ENCODE data around the gene CDH15. TPM values are rescaled to one million over a fixed set of nuclear protein-coding genes. Genes with fewer than 3 reads are reported as not detected.

Gene CDH15
- total RNA-seq, 3 donors from 2014 or later (not counting 1 experiment from before 2014, with no cell fraction given): 0.20 TPM; not detected in 2

GRCh38 chr16:89174055-89174827 is 2.7 kb downstream of the CDH15 start:
- Mint-ChIP-seq H3K36me3 (no peaks in the 10 kb centered on the region), H3K4me1 (peaks cover 7 to 8% of the 10 kb centered on the region in 2 donors), H3K9me3 (no peaks in the 10 kb centered on the region), H3K27me3 (ENCODE audit: low read depth in 2 of 2) (peaks cover 0 to 4% of the 10 kb centered on the region in 2 donors), H3K27ac (no peak overlapping the region), H3K4me3 (no peak overlapping the region)
- WGBS (ENCODE audit: insufficient coverage): 84% methylated on average over 23 of the region's 23 CpGs
- DNase-seq: no peak
- no peak for ATAC-seq
- no peak for TF ChIP-seq CTCF (IDR thresholded peaks at IDR 0.05)
- Histone ChIP-seq H3K4me1 (ENCODE audit: control insufficient read depth, insufficient read depth, low read length) (peaks cover 31% of the 10 kb centered on the region), H3K27ac (ENCODE audit: low read length) (no peak overlapping the region), H3K27me3 (ENCODE audit: control insufficient read depth, insufficient read depth, low read length) (peaks cover 9% of the 10 kb centered on the region), H3K36me3 (ENCODE audit: control insufficient read depth, insufficient read depth, low read length) (no peaks in the 10 kb centered on the region), H3K4me3 (ENCODE audit: low read length) (no peak overlapping the region), H3K9me3 (ENCODE audit: control insufficient read depth, insufficient read depth, low read length) (no peaks in the 10 kb centered on the region)
- intact Hi-C loops (cut with micrococcal nuclease): no loop called here

GRCh38 chr16:89174877-89175276 is 3.3 kb downstream of the CDH15 start:
- H3K27me3 Mint-ChIP-seq (ENCODE audit: low read depth in 2 of 2): peaks cover 0 to 4% of the 10 kb centered on the region in 2 donors
- no peaks in the 10 kb centered on the region for H3K36me3 Mint-ChIP-seq
- Histone ChIP-seq H3K27me3 (ENCODE audit: control insufficient read depth, insufficient read depth, low read length) (peaks cover 5% of the 10 kb centered on the region), H3K4me3 (ENCODE audit: low read length) (no peak overlapping the region), H3K27ac (ENCODE audit: low read length) (no peak overlapping the region), H3K36me3 (ENCODE audit: control insufficient read depth, insufficient read depth, low read length) (no peaks in the 10 kb centered on the region), H3K4me1 (ENCODE audit: control insufficient read depth, insufficient read depth, low read length) (peaks cover 29% of the 10 kb centered on the region), H3K9me3 (ENCODE audit: control insufficient read depth, insufficient read depth, low read length) (no peaks in the 10 kb centered on the region)
- H3K4me3 Mint-ChIP-seq: no peak overlapping the region
- TF ChIP-seq CTCF (IDR thresholded peaks at IDR 0.05): no peak
- DNase-seq: no peak
- H3K4me1 Mint-ChIP-seq: peaks cover 7 to 8% of the 10 kb centered on the region in 2 donors
- no peaks in the 10 kb centered on the region for H3K9me3 Mint-ChIP-seq
- 83% methylated on average over 14 of the region's 14 CpGs for WGBS (ENCODE audit: insufficient coverage)
- intact Hi-C loops (cut with micrococcal nuclease): no loop called here
- ATAC-seq: no peak
- no peak overlapping the region for H3K27ac Mint-ChIP-seq

DNA sequence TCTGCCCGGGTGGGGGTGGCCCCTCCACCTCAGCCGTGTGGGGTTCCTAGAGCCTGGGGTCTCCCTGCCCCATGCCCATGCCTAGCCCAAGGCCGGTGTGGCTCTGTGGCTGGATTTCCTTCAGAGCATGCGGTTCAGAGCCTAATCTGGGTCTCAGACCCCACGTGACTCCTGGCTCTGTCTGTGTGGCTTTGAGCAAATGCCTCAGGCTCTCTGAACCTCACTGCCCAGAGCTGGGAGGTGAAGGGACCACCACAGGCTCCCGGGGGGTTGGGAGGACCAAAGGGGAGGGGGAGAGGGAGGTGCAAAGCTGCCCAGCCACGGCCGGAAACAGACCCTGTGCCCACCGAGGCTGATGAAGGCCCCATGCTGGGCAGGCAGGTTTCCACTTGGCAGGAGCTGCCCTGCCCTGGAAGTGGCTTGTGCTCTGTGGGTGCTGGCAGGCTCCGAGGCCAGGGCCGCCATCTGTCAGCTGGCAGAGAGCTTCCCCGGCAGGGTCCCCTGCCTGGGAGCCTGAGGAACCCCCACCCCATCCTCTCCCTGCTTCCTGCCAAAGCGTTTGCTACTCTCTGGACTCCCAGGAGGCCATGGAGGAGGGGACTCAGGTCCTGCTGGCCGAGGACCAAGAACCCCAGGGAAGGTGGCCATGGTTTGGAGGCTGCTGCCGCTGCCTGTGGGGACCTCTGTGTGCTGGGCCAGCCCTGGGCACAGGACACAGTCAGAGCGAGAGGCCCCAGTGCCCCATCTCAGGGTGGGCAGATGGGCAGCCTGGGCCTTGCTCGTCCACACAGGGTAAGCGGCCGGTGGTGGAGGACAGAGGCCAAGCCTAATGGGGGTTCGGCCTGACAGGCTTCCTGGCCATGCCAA is 4.0 kb downstream of the CDH15 start:
- H3K27ac ChIP-seq (ENCODE audit: low read length): no peak overlapping the region
- 48% methylated on average over 20 of the region's 20 CpGs for WGBS (ENCODE audit: insufficient coverage)
- no peak overlapping the region for H3K4me3 Mint-ChIP-seq
- H3K4me3 ChIP-seq (ENCODE audit: low read length): no peak overlapping the region
- intact Hi-C loops (cut with micrococcal nuclease): no loop called here
- H3K4me1 Mint-ChIP-seq: peaks cover 5 to 6% of the 10 kb centered on the region in 2 donors
- H3K36me3 Mint-ChIP-seq: no peaks in the 10 kb centered on the region
- H3K27me3 ChIP-seq (ENCODE audit: control insufficient read depth, insufficient read depth, low read length): no peaks in the 10 kb centered on the region
- no peak overlapping the region for H3K27ac Mint-ChIP-seq
- H3K4me1 ChIP-seq (ENCODE audit: control insufficient read depth, insufficient read depth, low read length): peaks cover 23% of the 10 kb centered on the region
- no peak for TF ChIP-seq CTCF (IDR thresholded peaks at IDR 0.05)
- H3K36me3 ChIP-seq (ENCODE audit: control insufficient read depth, insufficient read depth, low read length): no peaks in the 10 kb centered on the region
- H3K27me3 Mint-ChIP-seq (ENCODE audit: low read depth in 2 of 2): peaks cover 0 to 3% of the 10 kb centered on the region in 2 donors
- no peak for ATAC-seq
- no peak for DNase-seq
- H3K9me3 Mint-ChIP-seq: no peaks in the 10 kb centered on the region
- H3K9me3 ChIP-seq (ENCODE audit: control insufficient read depth, insufficient read depth, low read length): no peaks in the 10 kb centered on the region
